ENCODE measurements around the gene SNTG2. TPM values are rescaled to one million over a fixed set of nuclear protein-coding genes. Genes with fewer than 3 reads are reported as not detected.

Gene SNTG2
- total RNA-seq, 4 donors from 2014 or later = 3.3 to 7.4 (median 4.5) TPM

- intact Hi-C loops (cut with DNase I) = no loop called here
- Histone ChIP-seq H3K4me3 (no peak overlapping the region), H3K36me3 (no peaks in the 10 kb centered on the region), H3K27ac (replicated peaks in 1 of 4) (no peak overlapping the region), H3K27me3 (peaks cover 0 to 15% (median 0%) of the 10 kb centered on the region in 4 donors), H3K9me3 (no peaks in the 10 kb centered on the region), H3K4me1 (no peaks in the 10 kb centered on the region)
- no peak for DNase-seq (ENCODE audit: extremely low spot score)
- TF ChIP-seq EP300 (IDR thresholded peaks at IDR 0.05) (no peak), POLR2A (IDR thresholded peaks at IDR 0.05; ENCODE audit: low read depth) (no peak), CTCF (IDR thresholded peaks at IDR 0.05) (no peak), POLR2AphosphoS5 (IDR thresholded peaks at IDR 0.05) (no peak)
- 78% methylated on average over 10 of the region's 10 CpGs for WGBS
Measured at GRCh38 chr2:1256632-1257324, 306.1 kb downstream of the SNTG2 start.

- H3K4me3 ChIP-seq = no peak overlapping the region
- TF ChIP-seq CTCF (IDR thresholded peaks at IDR 0.05) (no peak), EP300 (IDR thresholded peaks at IDR 0.05) (no peak), POLR2AphosphoS5 (IDR thresholded peaks at IDR 0.05) (no peak), POLR2A (IDR thresholded peaks at IDR 0.05; ENCODE audit: low read depth) (no peak)
- no peak for DNase-seq (ENCODE audit: extremely low spot score)
- no peak overlapping the region for H3K27ac ChIP-seq (replicated peaks in 1 of 4)
- no peaks in the 10 kb centered on the region for H3K36me3 ChIP-seq
- H3K9me3 ChIP-seq = no peaks in the 10 kb centered on the region
- no peaks in the 10 kb centered on the region for H3K4me1 ChIP-seq
- intact Hi-C loops (cut with DNase I) = no loop called here
- H3K27me3 ChIP-seq = peaks cover 0 to 10% (median 0%) of the 10 kb centered on the region in 4 donors
- WGBS = 83% methylated on average over 11 of the region's 11 CpGs
Measured at GRCh38 chr2:1257334-1257733, 306.7 kb downstream of the SNTG2 start.

- WGBS = 90% methylated on average over 9 of the region's 9 CpGs
- intact Hi-C loops (cut with DNase I) = no loop called here
- DNase-seq (ENCODE audit: extremely low spot score) = no peak
- Histone ChIP-seq H3K27me3 (peaks cover 0 to 7% (median 0%) of the 10 kb centered on the region in 4 donors), H3K4me3 (no peak overlapping the region), H3K36me3 (no peaks in the 10 kb centered on the region), H3K9me3 (no peaks in the 10 kb centered on the region), H3K4me1 (no peaks in the 10 kb centered on the region), H3K27ac (replicated peaks in 1 of 4) (no peak overlapping the region)
- TF ChIP-seq CTCF (IDR thresholded peaks at IDR 0.05) (no peak), POLR2A (IDR thresholded peaks at IDR 0.05; ENCODE audit: low read depth) (no peak)
Measured at GRCh38 chr2:1259746-1260145, 309.1 kb downstream of the SNTG2 start.

GRCh38 chr2:1262609-1263008, 312.0 kb downstream of the SNTG2 start:
- intact Hi-C loops (cut with DNase I) = no loop called here
- H3K4me1 ChIP-seq = no peaks in the 10 kb centered on the region
- no peak for TF ChIP-seq EP300 (IDR thresholded peaks at IDR 0.05)
- TF ChIP-seq POLR2A (IDR thresholded peaks at IDR 0.05; ENCODE audit: low read depth) = no peak
- no peak for TF ChIP-seq POLR2AphosphoS5 (IDR thresholded peaks at IDR 0.05)
- no peak for TF ChIP-seq CTCF (IDR thresholded peaks at IDR 0.05)

GRCh38 chr2:1265454-1265853, 314.8 kb downstream of the SNTG2 start:
- intact Hi-C loops (cut with DNase I) = no loop called here
- Histone ChIP-seq H3K27me3 (peaks cover 0 to 12% (median 0%) of the 10 kb centered on the region in 4 donors), H3K36me3 (no peaks in the 10 kb centered on the region), H3K9me3 (no peaks in the 10 kb centered on the region), H3K27ac (replicated peaks in 1 of 4) (no peak overlapping the region), H3K4me3 (no peak overlapping the region), H3K4me1 (no peaks in the 10 kb centered on the region)
- DNase-seq (ENCODE audit: extremely low spot score) = no peak
- 79% methylated on average over 4 of the region's 4 CpGs for WGBS
- TF ChIP-seq POLR2AphosphoS5 (IDR thresholded peaks at IDR 0.05) (no peak), POLR2A (IDR thresholded peaks at IDR 0.05; ENCODE audit: low read depth) (no peak), EP300 (IDR thresholded peaks at IDR 0.05) (no peak), CTCF (IDR thresholded peaks at IDR 0.05) (no peak)

More at GRCh38 chr2:1262609-1263008, 312.0 kb downstream of the SNTG2 start:
- 90% methylated on average over 29 of the region's 29 CpGs for WGBS
- no peak for DNase-seq (ENCODE audit: extremely low spot score)
- Histone ChIP-seq H3K9me3 (no peaks in the 10 kb centered on the region), H3K36me3 (no peaks in the 10 kb centered on the region), H3K4me3 (no peak overlapping the region), H3K27ac (replicated peaks in 1 of 4) (no peak overlapping the region), H3K27me3 (no peaks in the 10 kb centered on the region)

All from esophagus muscularis mucosa (tissue), 4 donors.